ENCODE results near the gene LRAT.
"Not testable (repeated sequence)": the region's sequence is repeated elsewhere in the genome, so short reads cannot be mapped to it uniquely, and the experiment has no call there.

Gene LRAT

DNA sequence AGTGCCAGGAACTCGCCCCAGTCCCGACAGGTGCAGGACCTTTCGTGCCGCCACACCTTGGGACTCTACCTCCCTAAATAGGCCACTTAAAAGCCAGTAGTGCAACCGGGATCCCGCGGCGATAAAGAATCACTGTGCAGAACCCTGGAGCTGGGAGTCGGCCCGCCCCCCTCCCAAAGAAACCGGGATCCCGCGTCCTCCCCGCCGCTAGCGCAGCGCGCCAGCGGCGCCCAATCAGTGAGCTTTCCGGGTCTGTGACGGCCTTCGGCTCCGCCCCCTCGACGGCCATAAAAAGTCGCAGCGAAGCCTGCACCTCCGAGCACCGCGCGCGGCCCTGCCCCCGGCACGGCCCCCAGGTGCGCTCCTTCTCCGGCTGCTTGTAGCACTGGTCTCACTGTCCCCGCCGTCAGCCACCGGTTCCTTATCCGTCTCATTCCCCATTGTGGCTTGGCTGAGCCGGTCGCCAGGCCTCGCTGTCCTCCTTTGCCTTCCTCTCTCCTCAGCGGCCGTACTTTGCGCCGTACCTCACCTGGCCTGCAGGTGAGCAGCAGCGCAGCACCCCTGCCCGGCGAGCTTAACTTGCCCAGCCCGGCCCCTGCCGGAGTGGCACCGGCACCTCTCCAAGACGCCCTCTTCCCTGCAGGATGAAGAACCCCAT, at the start of gene LRAT:
TSS of gene LRAT (plus strand) at position 318 of the 658 bp plus-strand sequence. CDS start at position 645, 327 bp downstream.
- DNase-seq (ENCODE audit: low read depth in 3 of 3): peak in 1 of 3 donors; percentile 16

DNA sequence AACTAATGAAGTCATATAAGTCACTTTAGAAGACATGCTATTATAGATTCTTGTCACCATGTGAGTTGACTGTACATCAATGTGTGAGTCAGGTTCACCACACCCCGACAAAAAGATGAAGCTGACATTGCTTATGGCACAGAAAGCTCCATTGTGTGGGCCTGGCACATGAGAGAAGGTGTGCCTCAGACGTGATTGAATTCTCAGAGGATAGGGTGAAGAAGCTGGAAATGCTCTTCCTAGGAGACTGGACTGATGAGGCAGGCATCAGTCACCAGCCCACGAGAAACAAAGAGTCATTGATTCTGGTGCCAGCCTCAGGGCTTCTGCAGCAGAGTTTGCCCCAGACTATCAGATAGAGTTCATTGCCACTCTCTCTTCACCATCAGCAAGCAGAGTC, 35.9 kb upstream of the LRAT start:
- DNase-seq (ENCODE audit: low read depth in 3 of 3): no peak

DNA sequence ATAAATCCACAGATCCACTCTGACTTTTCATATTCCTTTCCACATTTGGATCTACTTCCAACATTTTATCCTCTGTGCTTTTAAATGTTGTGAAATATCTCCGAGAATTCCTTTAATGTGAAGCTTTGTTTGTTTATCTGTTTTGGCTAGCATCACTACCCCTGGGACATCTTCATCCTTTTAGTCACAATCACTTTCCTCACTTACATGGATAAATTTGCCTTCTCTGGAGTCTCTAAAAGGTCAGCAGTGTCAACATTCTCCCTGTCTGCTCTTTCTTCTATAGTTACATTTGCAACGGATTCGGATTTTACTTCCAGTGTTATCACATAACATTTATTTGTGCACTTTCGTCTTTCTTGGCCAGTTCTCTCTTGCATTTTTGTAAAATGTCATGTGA, 34.2 kb upstream of the LRAT start:
- no peak for DNase-seq (ENCODE audit: low read depth in 3 of 3)

DNA sequence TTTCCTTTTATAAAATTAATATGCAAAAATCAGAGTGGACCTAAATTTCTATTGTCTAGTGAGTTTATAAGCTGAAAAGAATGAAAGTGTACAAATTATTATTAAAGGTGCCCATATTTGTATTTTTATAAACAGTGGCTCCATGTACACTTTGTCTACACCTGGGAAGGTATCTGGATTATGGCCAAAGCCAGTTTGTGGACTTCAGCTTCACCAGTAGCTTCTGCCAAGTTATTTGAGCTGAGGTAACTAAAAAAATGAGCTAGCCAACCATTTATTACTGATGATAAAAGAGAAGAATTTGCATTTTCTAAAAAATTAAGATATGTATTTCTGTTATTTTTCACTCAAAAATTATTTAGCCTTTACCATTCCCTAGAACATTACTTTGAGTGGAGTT, 32.3 kb upstream of the LRAT start:
- DNase-seq (ENCODE audit: low read depth in 3 of 3): no peak

DNA sequence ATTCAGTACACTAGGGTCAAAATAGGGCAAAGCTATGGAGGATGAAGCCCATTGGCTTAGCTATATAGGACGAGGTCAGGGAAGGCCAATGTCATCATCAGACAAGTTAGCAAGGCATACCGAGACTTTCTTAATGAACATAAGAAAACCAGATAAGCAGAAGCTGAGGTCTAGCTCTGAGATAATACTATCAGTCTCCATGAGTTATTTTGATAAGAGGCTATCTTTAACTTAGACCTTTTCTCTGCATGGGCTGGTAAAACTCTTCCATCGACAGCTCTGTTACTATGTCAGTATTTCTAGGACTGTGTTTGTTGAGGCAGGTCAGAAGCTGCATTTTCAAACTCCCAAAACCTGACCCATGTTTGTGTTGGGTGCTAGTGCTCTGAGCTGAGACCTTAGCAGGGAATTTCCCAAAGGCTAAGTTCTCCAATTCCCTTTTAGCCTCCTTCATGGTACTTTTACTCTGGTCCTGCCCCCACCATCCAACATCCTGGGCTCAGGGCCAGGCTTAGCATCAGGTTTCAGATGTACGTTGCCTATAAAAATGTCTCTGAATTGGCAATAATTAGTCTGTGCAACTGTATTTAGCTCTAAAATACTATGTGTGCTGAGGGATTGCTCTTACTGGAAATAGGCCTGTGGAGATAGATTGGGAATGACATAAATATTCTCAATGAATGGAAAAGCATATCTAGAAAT, 29.3 kb upstream of the LRAT start:
- DNase-seq (ENCODE audit: low read depth in 3 of 3): no peak

DNA sequence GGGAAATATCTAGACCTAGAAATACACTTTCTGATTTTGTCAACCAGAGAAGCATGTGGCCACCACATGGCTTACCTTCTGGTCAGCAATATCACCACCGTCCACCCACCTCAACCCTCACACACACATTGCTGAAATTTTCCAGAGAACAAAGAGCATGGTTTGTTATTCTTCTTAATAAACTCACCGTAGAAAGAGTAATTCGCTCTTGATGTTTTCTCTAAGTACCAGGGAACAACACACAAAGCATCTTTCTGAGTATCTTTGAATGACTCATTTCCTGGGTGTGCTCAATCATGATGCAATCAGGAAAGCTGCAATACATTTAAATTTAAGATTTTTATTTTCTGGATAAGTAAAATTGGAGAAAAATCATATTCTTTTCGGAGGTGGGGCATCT, 24.7 kb upstream of the LRAT start:
- DNase-seq (ENCODE audit: low read depth in 3 of 3): no peak

DNA sequence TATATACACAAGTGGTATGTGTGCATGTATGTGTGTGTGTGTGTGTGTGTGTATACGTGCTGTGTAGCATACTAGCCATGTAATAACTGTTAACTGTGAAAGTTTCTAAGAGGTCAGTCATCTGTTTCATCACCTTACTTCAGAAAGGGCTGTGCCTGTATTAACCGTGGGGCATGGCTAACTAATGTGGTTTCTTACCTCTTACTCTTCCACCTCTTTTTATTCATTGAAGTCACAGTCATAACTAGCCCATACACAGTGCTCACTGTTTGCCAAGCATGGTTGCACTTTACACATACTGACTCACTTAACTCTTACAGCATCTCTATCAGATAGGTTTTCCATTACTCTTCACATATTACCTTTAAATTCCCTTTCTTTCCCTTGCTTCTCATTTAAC, 23.7 kb upstream of the LRAT start:
- DNase-seq (ENCODE audit: low read depth in 3 of 3): no peak

DNA sequence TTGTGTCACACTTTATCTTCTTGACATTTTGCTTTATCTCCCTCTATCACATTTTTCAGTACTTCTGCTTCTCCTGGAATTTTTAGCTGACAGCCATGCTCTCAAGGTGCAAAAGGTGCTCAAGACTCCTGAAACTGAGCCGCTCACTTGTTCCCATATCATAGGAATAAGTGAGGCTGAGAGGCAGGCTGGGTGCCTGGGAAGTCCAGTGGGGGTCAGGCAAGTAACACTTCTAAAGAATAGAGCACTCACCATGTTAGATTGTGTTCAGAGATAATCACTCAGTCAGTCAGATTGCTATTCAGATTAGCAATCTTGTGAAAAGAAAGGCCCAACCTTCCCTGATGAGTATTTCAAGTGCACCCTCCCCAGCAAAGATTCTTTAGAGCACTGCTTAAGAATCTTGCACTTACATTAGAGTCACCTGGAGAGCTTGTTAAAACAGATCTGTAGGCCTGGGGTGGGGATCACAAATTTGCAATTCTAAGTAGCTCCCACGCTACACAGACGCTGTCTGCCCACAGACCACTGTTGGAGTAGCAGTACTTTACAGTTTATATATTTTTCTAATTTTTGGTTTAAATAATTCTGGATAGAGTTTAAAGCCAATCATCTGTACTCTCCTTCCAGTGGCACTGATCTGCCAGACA, 23.1 kb upstream of the LRAT start:
- DNase-seq (ENCODE audit: low read depth in 3 of 3): no peak

DNA sequence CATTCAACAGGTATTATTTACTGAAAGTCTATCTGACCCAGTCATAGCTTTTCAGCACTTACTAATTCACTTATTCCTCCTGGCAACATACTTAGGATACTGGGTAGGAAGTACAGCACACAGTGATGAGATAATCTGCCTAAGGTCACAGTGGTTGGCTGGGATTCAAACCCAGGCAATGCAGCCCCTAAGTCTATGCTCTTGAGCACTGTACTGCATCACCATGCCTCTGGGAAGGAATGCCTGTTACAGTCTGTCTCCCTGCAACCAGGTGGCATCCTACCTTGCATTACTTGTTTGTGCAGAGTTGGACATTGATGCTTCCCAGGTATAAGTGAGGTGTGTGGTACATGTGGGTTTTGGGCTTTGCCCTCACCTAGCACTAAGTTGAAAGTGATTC, 21.5 kb upstream of the LRAT start:
- no peak for DNase-seq (ENCODE audit: low read depth in 3 of 3)

DNA sequence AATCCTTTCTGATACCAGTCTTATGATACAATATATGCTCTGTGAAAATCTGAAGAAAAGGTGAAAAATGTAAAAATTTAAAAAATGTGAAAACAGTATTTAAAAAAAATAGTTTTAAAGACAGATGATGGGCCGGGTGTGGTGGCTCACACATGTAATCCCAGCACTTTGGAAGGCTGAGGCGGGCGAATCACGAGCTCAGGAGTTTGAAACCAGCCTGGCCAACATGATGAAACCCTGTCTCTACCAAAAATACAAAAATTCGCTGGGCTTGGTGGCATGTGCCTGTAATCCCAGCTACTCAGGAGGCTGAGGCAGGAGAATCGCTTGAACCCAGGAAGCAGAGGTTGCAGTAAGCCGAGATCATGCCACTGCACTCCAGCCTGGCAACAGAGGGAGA, 20.2 kb upstream of the LRAT start:
- not testable (repeated sequence) for DNase-seq (ENCODE audit: low read depth in 3 of 3)

DNA sequence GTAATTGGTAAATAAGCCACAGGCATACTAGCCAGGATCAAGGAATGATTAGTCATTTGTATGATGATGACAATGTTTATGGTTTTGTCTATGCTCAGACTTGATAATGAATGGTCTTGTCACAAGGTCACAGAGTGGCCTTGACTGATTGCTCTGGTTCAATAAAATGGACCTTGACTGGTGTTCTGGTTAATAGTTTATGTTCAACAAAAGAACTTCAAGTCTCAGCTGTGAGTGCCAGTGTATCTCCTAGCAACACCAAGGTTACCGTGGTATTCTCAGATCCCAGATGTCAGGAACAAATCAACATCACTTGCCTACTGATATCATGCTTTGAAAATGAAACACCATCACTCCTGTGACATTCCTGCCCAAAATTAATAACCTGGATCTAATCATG, 16.3 kb upstream of the LRAT start:
- no peak for DNase-seq (ENCODE audit: low read depth in 3 of 3)

DNA sequence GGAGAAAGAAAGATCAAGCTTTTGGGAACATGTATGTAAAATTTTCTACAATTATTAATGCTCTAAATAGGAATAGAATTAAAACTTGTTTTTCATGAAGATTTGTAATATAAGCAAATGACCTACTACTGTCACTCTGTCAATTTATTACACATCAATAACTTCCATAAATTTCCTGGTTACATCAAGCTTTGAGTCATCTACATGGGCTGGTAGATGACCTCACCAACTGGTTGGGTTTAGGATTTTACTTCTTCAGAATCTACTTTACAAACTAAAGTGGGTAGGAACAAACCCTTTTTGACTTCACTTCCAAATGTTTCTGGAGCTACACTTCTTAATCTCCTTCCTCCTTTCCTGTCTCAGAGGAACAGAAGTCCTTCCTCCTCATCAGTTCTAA, 12.0 kb upstream of the LRAT start:
- DNase-seq (ENCODE audit: low read depth in 3 of 3): no peak

DNA sequence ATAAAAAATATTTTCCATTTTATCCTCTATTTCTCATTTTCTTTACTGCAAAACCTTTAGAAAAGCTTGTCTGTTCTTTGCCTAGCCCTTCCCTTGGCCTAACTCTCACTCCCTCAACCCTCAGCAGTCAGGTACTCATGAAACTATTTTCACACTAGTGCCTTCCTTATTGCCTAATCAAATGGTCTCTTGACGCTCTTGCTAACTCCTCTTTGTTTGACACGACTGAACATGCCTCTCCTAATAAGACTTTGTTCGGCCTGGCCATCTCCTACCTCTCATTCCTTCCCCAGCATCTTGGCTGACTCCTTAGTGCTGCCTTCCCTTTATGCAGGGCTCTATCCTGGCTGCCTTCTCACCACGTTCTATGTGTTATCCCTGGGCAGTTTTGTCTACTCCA, 11.1 kb upstream of the LRAT start:
- DNase-seq (ENCODE audit: low read depth in 3 of 3): no peak

DNA sequence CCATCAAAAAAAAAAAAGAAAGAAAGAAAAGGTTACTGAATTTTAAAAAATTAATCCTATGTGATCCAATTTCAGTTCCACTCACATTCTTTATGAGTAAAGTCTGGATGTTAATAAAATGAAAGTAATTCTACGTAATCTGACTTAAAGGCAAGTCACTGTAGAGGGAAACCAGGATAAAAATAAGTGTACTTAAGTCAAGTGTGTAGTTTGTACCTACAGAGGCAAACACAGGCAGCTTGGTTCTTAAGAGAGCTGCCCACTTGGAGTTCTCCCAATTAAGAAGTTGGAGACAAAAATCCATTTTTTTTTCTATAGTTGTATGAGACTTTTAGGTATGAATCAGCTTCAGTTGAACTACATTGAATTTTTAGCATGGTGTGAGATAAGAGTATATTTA, 7.0 kb upstream of the LRAT start:
- DNase-seq (ENCODE audit: low read depth in 3 of 3): no peak

DNA sequence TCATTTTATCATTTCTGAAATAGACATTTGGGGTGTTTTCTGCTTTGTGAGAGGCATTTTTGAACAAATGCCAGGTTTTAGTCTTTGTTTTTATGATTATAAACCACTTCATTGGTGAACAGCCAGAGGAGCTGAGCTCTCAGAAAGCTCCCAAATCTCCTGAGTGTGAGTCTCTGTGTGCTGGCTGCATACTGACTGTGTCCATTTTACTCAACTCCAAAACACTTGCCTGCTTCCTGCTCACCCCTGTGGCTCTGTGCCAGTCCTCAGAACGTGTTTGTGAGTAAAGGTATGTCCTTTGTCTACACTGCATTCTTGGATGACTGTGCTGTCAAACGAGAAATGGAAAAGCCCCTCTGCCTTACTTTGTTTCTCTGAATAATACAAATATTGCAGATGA, 5.4 kb upstream of the LRAT start:
- no peak for DNase-seq (ENCODE audit: low read depth in 3 of 3)

DNA sequence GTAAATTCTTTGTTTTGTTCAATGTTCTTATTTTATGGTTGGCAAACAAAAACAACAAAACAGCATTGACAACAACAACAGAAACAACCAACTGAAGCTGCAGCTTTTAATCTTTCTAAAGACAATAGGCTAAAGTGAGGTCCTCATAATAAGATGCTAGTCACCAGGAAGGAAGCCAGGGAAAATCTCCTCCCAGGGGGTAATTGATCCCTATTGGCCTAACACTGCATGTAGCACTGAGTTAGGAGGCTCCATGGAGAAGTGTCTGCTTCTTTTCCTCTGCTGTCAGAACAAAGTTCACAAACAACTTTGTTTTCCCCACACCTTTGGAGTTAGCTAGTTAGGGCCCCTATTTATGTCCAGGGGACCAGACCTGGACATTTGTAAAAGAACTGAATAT, 4.7 kb upstream of the LRAT start:
- DNase-seq (ENCODE audit: low read depth in 3 of 3): no peak

DNA sequence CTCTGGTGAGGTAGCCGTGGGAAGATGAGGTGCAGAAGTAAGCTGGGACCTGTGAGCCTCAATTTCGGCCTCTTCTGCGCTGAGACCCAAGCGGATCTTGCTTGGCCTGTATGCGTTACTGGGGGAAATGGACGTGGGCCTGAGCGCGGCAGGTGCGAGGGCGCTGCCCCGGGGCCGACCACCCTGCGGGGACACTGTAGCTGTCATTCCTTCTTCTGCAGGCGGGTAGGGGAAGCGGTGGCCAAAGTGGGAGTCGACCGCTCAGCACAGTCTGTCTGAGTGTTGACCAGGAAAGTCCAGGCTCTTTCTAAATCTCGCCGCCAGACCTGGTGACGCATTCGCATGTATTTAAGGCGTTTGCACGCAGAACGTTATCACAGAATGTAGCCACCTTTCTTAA, 3.3 kb upstream of the LRAT start:
- DNase-seq (ENCODE audit: low read depth in 3 of 3): no peak

DNA sequence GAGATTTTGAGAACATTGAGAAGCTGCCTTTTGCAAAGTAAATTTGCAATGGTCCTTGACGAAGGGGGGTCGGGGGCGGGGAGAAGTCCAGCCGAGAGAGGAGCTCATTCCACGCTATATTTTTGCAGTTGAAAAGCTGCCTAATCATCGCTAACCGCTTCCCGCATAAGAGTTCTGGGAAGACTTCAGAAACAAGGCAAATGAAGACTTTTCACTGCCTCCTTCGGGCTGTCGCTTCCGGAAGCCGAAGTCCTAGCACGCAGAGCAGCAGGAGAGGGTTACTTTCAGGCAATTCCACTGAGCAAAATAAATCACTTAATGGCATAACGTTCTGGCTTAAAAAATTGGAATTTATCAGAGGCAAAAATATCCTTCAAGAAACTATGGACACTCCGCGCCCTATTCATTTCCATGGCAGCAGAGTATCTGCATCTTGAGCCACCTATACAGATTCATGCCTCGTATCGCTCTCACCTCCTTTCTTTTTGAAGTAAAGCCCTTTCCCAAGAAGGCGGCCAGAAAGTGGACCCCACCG, 2.6 kb upstream of the LRAT start:
- no peak for DNase-seq (ENCODE audit: low read depth in 3 of 3)

DNA sequence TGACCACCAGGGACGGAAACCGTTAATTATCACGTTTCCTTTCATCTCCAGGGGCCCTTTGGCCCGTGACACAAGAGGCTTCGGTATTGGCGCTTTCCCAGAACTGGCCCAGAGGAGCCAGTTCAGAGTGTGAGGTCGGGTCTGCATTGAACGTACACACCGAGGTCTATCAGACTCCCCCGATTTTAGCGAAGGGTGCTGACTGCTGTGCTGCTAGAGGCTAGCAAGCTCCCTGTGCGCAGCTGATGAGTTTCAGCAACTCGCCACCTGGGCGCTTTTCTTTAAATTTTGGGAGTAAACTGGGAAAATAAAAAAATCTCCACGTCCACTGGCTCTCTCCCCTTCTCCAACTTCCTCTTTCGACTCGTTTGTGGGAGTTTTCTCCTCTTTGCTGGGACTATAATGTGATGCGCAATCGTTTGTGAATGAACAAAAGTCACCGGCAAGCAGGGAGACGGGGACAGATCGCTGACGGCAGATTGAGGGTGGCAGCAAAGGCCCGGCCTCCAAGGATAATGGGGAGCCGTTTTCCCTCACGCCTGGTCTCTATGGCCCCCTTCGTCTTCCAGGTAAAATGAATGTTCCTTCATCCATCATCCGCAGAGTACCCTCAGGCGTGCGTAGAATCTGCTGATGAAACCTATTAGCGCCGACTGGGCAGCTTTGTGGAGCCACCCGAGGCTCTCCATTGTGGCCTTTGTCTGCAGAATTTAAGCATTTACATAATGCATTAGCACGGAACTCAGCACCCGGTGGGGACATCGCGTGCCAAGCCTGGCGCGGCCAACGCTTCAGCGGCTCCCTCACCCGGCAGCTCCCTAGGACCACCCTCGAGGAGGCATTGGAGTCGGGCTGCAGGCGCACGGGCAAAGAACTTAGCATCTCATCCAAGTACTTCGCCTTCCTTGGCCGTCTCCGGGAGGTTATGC, 1.6 kb upstream of the LRAT start:
- DNase-seq (ENCODE audit: low read depth in 3 of 3): no peak

DNA sequence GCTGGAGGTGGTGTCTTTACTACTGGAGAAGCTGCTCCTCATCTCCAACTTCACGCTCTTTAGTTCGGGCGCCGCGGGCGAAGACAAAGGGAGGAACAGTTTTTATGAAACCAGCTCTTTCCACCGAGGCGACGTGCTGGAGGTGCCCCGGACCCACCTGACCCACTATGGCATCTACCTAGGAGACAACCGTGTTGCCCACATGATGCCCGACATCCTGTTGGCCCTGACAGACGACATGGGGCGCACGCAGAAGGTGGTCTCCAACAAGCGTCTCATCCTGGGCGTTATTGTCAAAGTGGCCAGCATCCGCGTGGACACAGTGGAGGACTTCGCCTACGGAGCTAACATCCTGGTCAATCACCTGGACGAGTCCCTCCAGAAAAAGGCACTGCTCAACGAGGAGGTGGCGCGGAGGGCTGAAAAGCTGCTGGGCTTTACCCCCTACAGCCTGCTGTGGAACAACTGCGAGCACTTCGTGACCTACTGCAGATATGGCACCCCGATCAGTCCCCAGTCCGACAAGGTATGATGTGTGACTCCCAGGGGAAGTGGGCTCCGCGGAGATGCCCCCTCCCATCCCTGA, 634 bp downstream of the LRAT start:
- DNase-seq (ENCODE audit: low read depth in 3 of 3): no peak

DNA sequence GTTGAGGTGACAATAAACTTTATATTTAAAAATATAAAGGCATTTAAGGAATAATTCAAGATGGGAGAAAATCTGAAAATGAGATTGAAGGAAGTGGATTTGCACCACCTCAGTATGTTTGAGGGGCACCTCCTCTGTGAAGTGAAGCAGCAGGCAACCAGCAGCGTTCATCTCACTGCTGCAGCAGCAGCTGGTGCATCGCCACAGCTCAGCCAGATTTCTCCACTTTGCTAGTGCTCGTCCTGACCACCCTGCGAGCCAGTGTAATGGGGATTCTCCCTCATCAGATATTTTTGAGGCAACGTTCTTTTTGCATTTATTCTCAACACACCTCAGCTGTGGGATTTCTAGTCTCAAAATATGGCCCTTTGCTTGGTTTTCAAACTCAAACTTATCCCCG, 13.9 kb downstream of the LRAT start:
- no peak for DNase-seq (ENCODE audit: low read depth in 3 of 3)

DNA sequence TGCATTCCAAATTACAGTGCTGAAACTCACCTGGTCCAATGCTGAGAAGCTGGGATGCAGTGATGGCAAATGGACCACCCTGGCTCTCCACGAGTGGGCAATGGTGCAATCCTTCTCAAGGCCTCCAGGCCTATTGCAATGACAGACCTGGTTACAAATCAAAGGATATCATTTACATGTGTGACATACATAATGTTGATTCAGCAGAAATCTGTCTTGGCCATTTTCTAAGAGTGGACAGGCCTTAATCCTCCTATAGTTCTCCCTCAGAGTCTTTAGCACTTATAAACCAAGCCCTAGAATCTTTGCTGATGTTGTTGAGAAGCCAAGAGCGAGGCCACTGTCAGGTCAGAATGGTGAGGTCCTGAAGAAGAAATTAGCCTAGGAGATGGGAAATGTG, 17.1 kb downstream of the LRAT start:
- DNase-seq (ENCODE audit: low read depth in 3 of 3): no peak
